SU-DHL-6 (cell line): Measurements from ENCODE around the gene EFHC2.

ENCODE experiments used
- EZH2phosphoT487 ChIP-seq: fragments of 200-600 bp; sonication (generic), shearing (Covaris generic); conservative IDR thresholded peaks from 2 replicates; pipeline ENCODE4 v1.6.1; 2018; ENCODE audit warnings: mild to moderate bottlenecking, antibody characterized with exemption, low read length, moderate library complexity, mixed read lengths
- TF ChIP-seq, protein P1 (sequence below): fragments of 200-600 bp; sonication (generic); IDR thresholded peaks from one replicate; pipeline ENCODE4 v1.5.1; 2017; ENCODE audit warnings: antibody characterized with exemption, mild to moderate bottlenecking, low read length, moderate library complexity; ENCODE audit not compliant: insufficient read depth, poor library complexity, severe bottlenecking

- TF ChIP-seq, protein P1, sequence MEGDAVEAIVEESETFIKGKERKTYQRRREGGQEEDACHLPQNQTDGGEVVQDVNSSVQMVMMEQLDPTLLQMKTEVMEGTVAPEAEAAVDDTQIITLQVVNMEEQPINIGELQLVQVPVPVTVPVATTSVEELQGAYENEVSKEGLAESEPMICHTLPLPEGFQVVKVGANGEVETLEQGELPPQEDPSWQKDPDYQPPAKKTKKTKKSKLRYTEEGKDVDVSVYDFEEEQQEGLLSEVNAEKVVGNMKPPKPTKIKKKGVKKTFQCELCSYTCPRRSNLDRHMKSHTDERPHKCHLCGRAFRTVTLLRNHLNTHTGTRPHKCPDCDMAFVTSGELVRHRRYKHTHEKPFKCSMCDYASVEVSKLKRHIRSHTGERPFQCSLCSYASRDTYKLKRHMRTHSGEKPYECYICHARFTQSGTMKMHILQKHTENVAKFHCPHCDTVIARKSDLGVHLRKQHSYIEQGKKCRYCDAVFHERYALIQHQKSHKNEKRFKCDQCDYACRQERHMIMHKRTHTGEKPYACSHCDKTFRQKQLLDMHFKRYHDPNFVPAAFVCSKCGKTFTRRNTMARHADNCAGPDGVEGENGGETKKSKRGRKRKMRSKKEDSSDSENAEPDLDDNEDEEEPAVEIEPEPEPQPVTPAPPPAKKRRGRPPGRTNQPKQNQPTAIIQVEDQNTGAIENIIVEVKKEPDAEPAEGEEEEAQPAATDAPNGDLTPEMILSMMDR = no peak
- no peak for TF ChIP-seq EZH2phosphoT487
Observed at GRCh38 chrX:44265559-44265958, 77.9 kb downstream of the EFHC2 start.
